HG03469 (cell line): Measurements from ENCODE around the gene NCOA7.

Experiments
- ATAC-seq: cut with Tn5 transposase; IDR thresholded peaks from one replicate; pipeline ENCODE4 v1.9.1; 2021; ENCODE audit warnings: mild to moderate bottlenecking, moderate library complexity, moderate number of reproducible peaks; ENCODE audit not compliant: unreplicated experiment

Gene NCOA7

GRCh38 chr6:125810445-125810844, 19.7 kb downstream of the NCOA7 start:
- no peak for ATAC-seq

GRCh38 chr6:125811259-125811658, 20.5 kb downstream of the NCOA7 start:
- ATAC-seq: no peak

- ATAC-seq: no peak
Observed at GRCh38 chr6:125812394-125813292, 21.9 kb downstream of the NCOA7 start.

- ATAC-seq: no peak
Observed at GRCh38 chr6:125814481-125814880, 23.7 kb downstream of the NCOA7 start.

GRCh38 chr6:125815080-125815910, 24.5 kb downstream of the NCOA7 start:
- ATAC-seq: no peak

GRCh38 chr6:125816828-125817280, 26.1 kb downstream of the NCOA7 start:
- no peak for ATAC-seq

- ATAC-seq: no peak
Observed at GRCh38 chr6:125818225-125818657, 27.5 kb downstream of the NCOA7 start.

- ATAC-seq: no peak
Observed at GRCh38 chr6:125818772-125819260, 28.1 kb downstream of the NCOA7 start.

GRCh38 chr6:125819535-125820326, 29.0 kb downstream of the NCOA7 start:
- ATAC-seq: no peak

- no peak for ATAC-seq
Observed at GRCh38 chr6:125821825-125822281, 31.1 kb downstream of the NCOA7 start.

- ATAC-seq: no peak
Observed at GRCh38 chr6:125823180-125823579, 32.4 kb downstream of the NCOA7 start.

GRCh38 chr6:125824946-125825771, 34.4 kb downstream of the NCOA7 start:
- ATAC-seq: no peak

GRCh38 chr6:125826695-125827463, 36.1 kb downstream of the NCOA7 start:
- ATAC-seq: no peak

GRCh38 chr6:125827788-125828320, 37.1 kb downstream of the NCOA7 start:
- ATAC-seq: no peak

GRCh38 chr6:125828476-125829039, 37.8 kb downstream of the NCOA7 start:
- no peak for ATAC-seq

- ATAC-seq: peak; percentile 35
Observed at GRCh38 chr6:125829433-125829832, 38.7 kb downstream of the NCOA7 start.

- no peak for ATAC-seq
Observed at GRCh38 chr6:125831659-125832058, 40.9 kb downstream of the NCOA7 start.

- ATAC-seq: no peak
Observed at GRCh38 chr6:125832391-125833117, 41.8 kb downstream of the NCOA7 start.
